PFSK-1 (cell line): ENCODE measurements around the gene RHOBTB3.

ENCODE experiments used
- POLR2AphosphoS5 ChIP-seq: IDR thresholded peaks from 2 replicates; pipeline ENCODE4 v1.6.1; 2012; ENCODE audit warnings: low read depth, mild to moderate bottlenecking, control low read depth, low read length, moderate library complexity
- REST ChIP-seq, 2 experiments: IDR thresholded peaks; 2 replicates each; pipeline versions ENCODE4 v1.6.1 to v1.8.0; 2011 to 2012; ENCODE audit warnings: low read depth in 2 of 2, low read length in 2 of 2, control low read depth in 1 of 2, inconsistent platforms in 1 of 2, mild to moderate bottlenecking in 1 of 2, moderate library complexity in 1 of 2; ENCODE audit not compliant: insufficient read depth in 1 of 2
- TAF1 ChIP-seq: IDR thresholded peaks from 2 replicates; pipeline ENCODE4 v1.6.1; 2012; ENCODE audit warnings: low read length, control low read depth, borderline replicate concordance; ENCODE audit not compliant: insufficient read depth

- TF ChIP-seq POLR2AphosphoS5 (no peak), TAF1 (no peak), REST (IDR thresholded peaks at IDR 0.05; ENCODE audit: insufficient read depth in 1 of 2, low read depth in 2 of 2, low read length in 2 of 2) (no peak)
Observed at GRCh38 chr5:95686651-95687050, 44.5 kb upstream of the RHOBTB3 start.
